WI38 (cell line): Measurements from ENCODE around the gene TTLL5.

Experiments
- H3K4me3 ChIP-seq: 2 replicates; pipeline ENCODE4 v1.5.1; 2011; ENCODE audit warnings: low read depth, mild to moderate bottlenecking, control low read depth, low read length
- CTCF ChIP-seq: IDR thresholded peaks from 2 replicates; pipeline ENCODE4 v1.5.1; 2012; ENCODE audit warnings: low read depth, mild to moderate bottlenecking, control low read depth, low read length

The TTLL5 gene

GRCh38 chr14:75660238-75660629 lies 812 bp upstream of the TTLL5 start:
- no peak for TF ChIP-seq CTCF
- H3K4me3 ChIP-seq: peak overlapping the region; percentile 92

- peak overlapping the region; percentile 92 for H3K4me3 ChIP-seq
- no peak for TF ChIP-seq CTCF
Measured at GRCh38 chr14:75661499-75661814, 411 bp downstream of the TTLL5 start.

- no peak overlapping the region for H3K4me3 ChIP-seq
- no peak for TF ChIP-seq CTCF
Measured at GRCh38 chr14:75662966-75663365, 1.9 kb downstream of the TTLL5 start.

GRCh38 chr14:75667099-75667765 lies 6.2 kb downstream of the TTLL5 start:
- no peak overlapping the region for H3K4me3 ChIP-seq
- no peak for TF ChIP-seq CTCF

- no peak overlapping the region for H3K4me3 ChIP-seq
Measured at GRCh38 chr14:75672605-75673192, 11.7 kb downstream of the TTLL5 start.

GRCh38 chr14:75673345-75674035 lies 12.4 kb downstream of the TTLL5 start:
- no peak overlapping the region for H3K4me3 ChIP-seq
- no peak for TF ChIP-seq CTCF

More at GRCh38 chr14:75672605-75673192, 11.7 kb downstream of the TTLL5 start:
- TF ChIP-seq CTCF: no peak
